Pancreas (tissue), 10 donors: ENCODE measurements around the gene TNS3. TPM values are rescaled to one million over a fixed set of nuclear protein-coding genes. Genes with fewer than 3 reads are reported as not detected.

ENCODE experiments used
- ATAC-seq, 4 donors: fragments of 200-7000 bp; cut with Tn5 transposase; one replicate each; pipeline versions ENCODE4 v1.8.0 to v1.9.1; 2020; ENCODE audit warnings: mild to moderate bottlenecking in 4 of 4, moderate library complexity in 4 of 4
- DNase-seq, 6 donors: peaks; one replicate each; pipeline ENCODE4 v3.0.0-alpha.2; 2020
- FAIRE-seq: peaks from 2 replicates; lab custom pipeline; 2012; peaks lifted over from hg19 to GRCh38; lab: Jason Lieb, UNC
- H3K27ac ChIP-seq, 4 donors: fragments of 200-600 bp; sonication (generic); 1 replicate in 3 of 4; 2 replicates in 1 of 4; pipeline versions ENCODE4 v1.5.0 to v1.8.0; 2020
- H3K27me3 ChIP-seq, 4 donors: fragments of 200-600 bp; one replicate each; pipeline ENCODE4 v1.8.0; 2021
- H3K36me3 ChIP-seq, 3 donors: fragments of 200-600 bp; sonication (generic) in 1 of 3; one replicate each; pipeline versions ENCODE4 v1.5.0 to v1.8.0; 2020 to 2021
- H3K4me1 ChIP-seq, 3 donors: fragments of 200-600 bp; one replicate each; pipeline ENCODE4 v1.8.0; 2021
- H3K4me3 ChIP-seq, 4 donors: fragments of 200-600 bp; sonication (generic) in 2 of 4; one replicate each; pipeline versions ENCODE4 v1.5.0 to v1.8.0; 2020 to 2021
- H3K9me3 ChIP-seq, 4 donors: fragments of 200-600 bp; one replicate each; pipeline ENCODE4 v1.8.0; 2021
- WGBS, 2 donors: extraction: QIAGEN DNeasy Blood & Tissue Kit; methylation state at CpG; one replicate each; pipeline ENCODE4 v1.1.7; 2013; 5-methylcytosine and 5-hydroxymethylcytosine counted together
- intact Hi-C, 3 donors: fragments of 100-400 bp; cut with DNase I; formaldehyde crosslinking; loops; one replicate each; pipeline versions ENCODE4 v1.11.1 to v1.14.2; 2022
- polyA plus RNA-seq, 2 donors: library from polyadenylated mRNA; stranded (reverse); fragments of 200-250 nt; gene quantifications; one replicate each; pipeline ENCODE4 v1.2.3, GENCODE V29; 2013
- total RNA-seq, 6 donors: library from RNA; stranded (reverse); fragmentation: NEBNext Ultra II Directional in 4 of 6; extraction: Animal tissue kit (Norgen Biotek cat#: 25700) in 4 of 6; gene quantifications; one replicate each; pipeline versions ENCODE4 v1.2.1 to v1.2.4, GENCODE V29; 2021 to 2023
- TF ChIP-seq, protein P1 (sequence below), 4 donors: fragments of 200-600 bp; sonication (generic) in 3 of 4; IDR thresholded peaks; one replicate each; pipeline versions ENCODE4 v1.5.0 to v1.8.0; 2021; ENCODE audit warnings: antibody characterized with exemption in 4 of 4
- donor health status: healthy with polysubstance abuse.
- donor health status: DM: no; HTN: no; CAD: no; lungs with moderate emphysema.
- donor health status: DM: no; HTN: no; CAD: no.
- donor health status: control.
- donor health status: control.
- donor health status: Bipolar disorder and iron deficiency.
- donor health status: DM: yes; HTN: yes; CAD: no.
- donor health status: DM: no; HTN: no; CAD: no.
- donor health status: DM: no; HTN: no; CAD: no.
- donor health status: DM: yes; HTN: yes; CAD: no.

Gene TNS3
- total and polyA plus RNA-seq, 8 donors: 28.0 to 125 (median 91.2) TPM

DNA sequence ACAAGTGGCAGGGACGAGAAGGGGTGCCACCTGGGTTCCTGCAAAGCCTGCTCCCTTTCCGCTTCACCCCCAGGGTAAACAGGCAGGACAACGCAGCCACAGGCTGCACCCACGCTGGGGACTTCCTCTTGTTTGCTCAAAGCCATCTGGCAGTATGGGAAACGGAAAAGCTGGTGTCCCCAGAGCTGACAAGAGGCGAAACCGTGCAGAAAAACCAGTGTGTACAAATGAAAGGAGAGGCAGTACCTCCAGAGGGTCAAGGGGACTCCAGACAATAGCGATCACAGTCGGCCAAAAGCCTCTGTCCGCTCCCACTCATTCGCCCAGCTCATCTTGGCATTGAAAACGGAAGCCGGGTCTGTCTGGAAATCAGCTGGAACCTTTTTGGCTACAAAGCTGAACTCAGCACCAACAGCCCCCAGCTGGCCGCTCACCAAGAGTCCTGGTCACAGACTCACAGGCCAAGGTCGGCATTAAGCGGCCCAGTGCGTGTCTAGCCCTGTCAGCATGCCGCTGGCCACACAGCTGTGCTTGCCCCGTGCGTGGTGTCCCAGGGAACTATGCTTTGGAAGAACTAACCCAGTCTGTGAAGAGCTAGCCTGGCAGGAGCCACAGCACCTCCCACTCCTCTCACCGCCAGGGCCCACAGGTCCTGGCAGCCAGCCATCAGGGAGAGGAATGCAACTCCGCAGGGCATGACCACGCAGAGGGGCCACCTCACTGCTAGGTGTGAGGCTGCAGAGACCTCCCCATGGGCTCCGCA is 10.4 kb downstream of the TNS3 start:
- peaks cover 79 to 88% (median 87%) of the 10 kb centered on the region in 3 donors for H3K4me1 ChIP-seq
- H3K27me3 ChIP-seq: no peaks in the 10 kb centered on the region
- ATAC-seq: peak; percentile 56 to 73 (median 64)
- no peaks in the 10 kb centered on the region for H3K36me3 ChIP-seq
- peak; percentile 74 to 93 (median 84) for DNase-seq
- intact Hi-C loops: loop anchor here in 2 of 3 donors (5.0 to 10.0 kb wide), 3 partner anchors 39 to 127 kb away; no protein-coding TSS in a partner anchor
- no peak for FAIRE-seq
- H3K27ac ChIP-seq: peak overlapping the region; percentile 80 to 89 (median 82)
- no peaks in the 10 kb centered on the region for H3K9me3 ChIP-seq
- WGBS, 2 donors: 3 to 6% methylated on average over 24 of the region's 24 CpGs
- TF ChIP-seq, protein P1, sequence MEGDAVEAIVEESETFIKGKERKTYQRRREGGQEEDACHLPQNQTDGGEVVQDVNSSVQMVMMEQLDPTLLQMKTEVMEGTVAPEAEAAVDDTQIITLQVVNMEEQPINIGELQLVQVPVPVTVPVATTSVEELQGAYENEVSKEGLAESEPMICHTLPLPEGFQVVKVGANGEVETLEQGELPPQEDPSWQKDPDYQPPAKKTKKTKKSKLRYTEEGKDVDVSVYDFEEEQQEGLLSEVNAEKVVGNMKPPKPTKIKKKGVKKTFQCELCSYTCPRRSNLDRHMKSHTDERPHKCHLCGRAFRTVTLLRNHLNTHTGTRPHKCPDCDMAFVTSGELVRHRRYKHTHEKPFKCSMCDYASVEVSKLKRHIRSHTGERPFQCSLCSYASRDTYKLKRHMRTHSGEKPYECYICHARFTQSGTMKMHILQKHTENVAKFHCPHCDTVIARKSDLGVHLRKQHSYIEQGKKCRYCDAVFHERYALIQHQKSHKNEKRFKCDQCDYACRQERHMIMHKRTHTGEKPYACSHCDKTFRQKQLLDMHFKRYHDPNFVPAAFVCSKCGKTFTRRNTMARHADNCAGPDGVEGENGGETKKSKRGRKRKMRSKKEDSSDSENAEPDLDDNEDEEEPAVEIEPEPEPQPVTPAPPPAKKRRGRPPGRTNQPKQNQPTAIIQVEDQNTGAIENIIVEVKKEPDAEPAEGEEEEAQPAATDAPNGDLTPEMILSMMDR (IDR thresholded peaks at IDR 0.05): no peak
- H3K4me3 ChIP-seq: peak overlapping the region in 2 of 4 donors; percentile 24 to 29

DNA sequence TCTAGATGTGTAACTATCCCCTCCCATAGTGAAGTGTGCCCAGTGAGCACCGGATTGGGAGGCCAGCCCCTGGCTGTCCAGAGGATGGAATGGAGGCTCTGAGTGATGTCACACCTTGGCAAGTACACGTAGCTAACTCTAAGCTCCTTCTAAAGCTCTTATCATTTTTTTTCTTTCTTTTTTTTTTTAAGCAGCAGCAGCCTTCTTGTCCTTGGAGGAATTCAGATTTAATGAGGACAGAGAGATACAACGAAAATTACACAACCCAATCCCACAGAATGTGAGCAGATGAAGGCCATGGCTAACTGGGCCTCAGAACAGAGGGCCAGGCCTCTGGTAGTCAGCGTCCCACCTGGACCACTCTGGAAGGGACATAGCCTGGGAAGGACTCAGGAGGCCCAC is 11.3 kb downstream of the TNS3 start:
- DNase-seq: peak in 2 of 6 donors; percentile 45 to 61
- Histone ChIP-seq H3K4me3 (no peak overlapping the region), H3K36me3 (no peaks in the 10 kb centered on the region), H3K4me1 (peaks cover 70 to 82% (median 78%) of the 10 kb centered on the region in 3 donors), H3K27ac (peak overlapping the region; percentile 80 to 89 (median 82)), H3K27me3 (no peaks in the 10 kb centered on the region), H3K9me3 (no peaks in the 10 kb centered on the region)
- ATAC-seq: peak; percentile 4 to 31 (median 18)
- 15 to 17% methylated on average over 4 of the region's 4 CpGs for WGBS, 2 donors
- no peak for FAIRE-seq
- intact Hi-C loops: loop anchor here in 2 of 3 donors (5.0 to 10.0 kb wide), 3 partner anchors 38 to 126 kb away; no protein-coding TSS in a partner anchor
- TF ChIP-seq, protein P1 (IDR thresholded peaks at IDR 0.05): no peak

DNA sequence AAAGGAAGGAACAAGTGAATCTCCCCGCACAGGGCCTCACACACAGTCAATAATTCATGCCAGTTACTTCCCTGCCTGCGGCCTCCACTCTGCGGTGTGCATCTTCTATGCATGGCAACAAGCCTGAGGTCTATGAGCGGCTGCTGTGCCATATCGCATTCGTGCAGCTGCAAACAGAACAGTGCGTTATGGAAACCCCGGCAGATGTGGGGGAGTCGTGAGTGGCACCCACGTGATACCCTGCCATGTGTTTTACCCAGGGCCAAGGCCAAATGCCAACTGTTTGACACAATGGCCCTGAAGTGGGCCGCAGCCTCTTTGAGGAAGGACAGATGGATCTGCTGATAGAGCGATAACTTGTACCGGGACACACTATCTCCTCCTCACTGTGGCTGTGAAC is 13.4 kb downstream of the TNS3 start:
- FAIRE-seq: no peak

DNA sequence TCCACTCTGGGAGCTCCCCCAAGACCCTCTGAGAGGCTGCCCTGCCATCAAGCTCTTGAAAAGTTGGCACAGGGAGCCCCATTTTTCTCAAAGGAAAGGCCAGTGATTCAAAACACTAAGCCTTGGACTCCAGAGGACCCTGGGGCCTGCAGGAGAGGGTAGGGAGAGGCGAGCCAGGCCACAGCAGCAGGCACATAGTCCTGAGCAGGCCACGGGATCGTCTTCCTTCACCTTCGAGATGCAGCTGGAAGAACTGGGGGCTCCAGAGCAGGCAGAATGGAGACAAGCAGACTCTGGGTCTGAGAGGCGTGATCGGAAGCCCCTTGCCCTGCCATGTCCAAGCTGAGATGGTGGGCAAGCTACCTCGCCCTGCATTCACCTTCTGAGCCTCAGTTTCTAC is 13.9 kb downstream of the TNS3 start:
- no peak for ATAC-seq
- intact Hi-C loops: no loop called here
- DNase-seq: peak in 1 of 6 donors; percentile 33
- Histone ChIP-seq H3K9me3 (no peaks in the 10 kb centered on the region), H3K4me1 (peaks cover 53 to 59% (median 55%) of the 10 kb centered on the region in 3 donors), H3K36me3 (no peaks in the 10 kb centered on the region), H3K27me3 (no peaks in the 10 kb centered on the region), H3K27ac (peak overlapping the region in 3 of 4 donors; percentile 24 to 80 (median 26)), H3K4me3 (no peak overlapping the region)
- FAIRE-seq: no peak
- 90 to 98% methylated on average over 7 of the region's 7 CpGs for WGBS, 2 donors
- TF ChIP-seq, protein P1 (IDR thresholded peaks at IDR 0.05): no peak

More for the DNA sequence above, 13.4 kb downstream of the TNS3 start:
- ATAC-seq (peak in 3 of 4 donors; percentile 3 to 24 (median 10)), DNase-seq (peak in 5 of 6 donors; percentile 54 to 72 (median 67))
- Histone ChIP-seq H3K36me3 (no peaks in the 10 kb centered on the region), H3K27me3 (no peaks in the 10 kb centered on the region), H3K4me3 (no peak overlapping the region), H3K27ac (peak overlapping the region in 3 of 4 donors; percentile 26 to 84 (median 80)), H3K9me3 (no peaks in the 10 kb centered on the region), H3K4me1 (peaks cover 53 to 63% (median 60%) of the 10 kb centered on the region in 3 donors)
- WGBS, 2 donors: 21 to 27% methylated on average over 13 of the region's 13 CpGs
- intact Hi-C loops: no loop called here
- TF ChIP-seq, protein P1 (IDR thresholded peaks at IDR 0.05): no peak
